Measurements from ENCODE around the gene SCO1. TPM values are rescaled to one million over a fixed set of nuclear protein-coding genes. Genes with fewer than 3 reads are reported as not detected.

The SCO1 gene
- total RNA-seq, 1 donor from 2014 or later, result 27.4 TPM

DNA sequence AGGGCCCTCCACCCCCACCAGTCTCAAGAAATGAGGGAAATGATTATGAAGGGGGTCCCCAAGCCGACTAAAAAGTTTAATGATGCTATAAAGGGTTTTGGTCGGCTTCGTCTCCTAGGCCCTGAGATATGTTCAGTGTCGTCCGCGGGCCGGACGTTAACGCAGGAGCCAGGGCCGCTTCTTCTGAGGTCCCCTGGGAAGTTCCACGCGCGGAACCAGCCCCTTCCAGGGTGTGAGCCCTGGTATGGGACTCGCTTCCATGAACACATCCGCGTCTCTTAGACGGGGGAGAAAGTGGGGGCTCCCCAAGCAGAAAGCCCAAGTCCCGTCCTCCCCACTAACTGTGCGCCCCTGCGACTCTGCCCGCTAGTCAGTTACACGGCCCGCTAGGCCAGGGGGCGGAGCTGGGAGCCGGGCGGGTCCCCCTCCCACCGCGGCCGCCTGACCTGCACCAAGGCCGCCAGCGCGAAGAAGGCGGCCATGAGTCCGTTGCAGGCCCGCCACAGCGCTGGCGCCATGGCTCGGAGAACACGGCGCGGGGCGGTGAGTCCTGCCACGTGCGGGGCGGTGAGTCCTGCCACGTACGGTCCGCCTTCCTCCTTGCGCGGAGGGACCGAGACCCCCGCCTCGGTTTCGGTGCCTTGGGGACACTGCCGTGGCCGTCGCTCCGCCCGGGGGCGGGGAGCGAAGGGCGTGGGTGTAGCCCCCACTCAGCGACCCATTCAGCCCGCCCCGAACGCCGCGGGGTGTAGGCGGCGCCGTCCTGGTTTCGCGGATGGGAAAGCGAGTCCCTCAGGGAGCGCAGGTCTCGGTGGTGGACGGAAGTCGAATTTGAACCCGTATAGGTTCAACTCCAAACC lies 32.2 kb upstream of the SCO1 start, which contains the start of gene TMEM220:
TMEM220 (minus strand) TSS at position 690 of the 860 bp plus-strand sequence; CDS start at position 518, 172 bp downstream.
- peak; percentile 91 for DNase-seq (ENCODE audit: extremely low spot score, unreplicated experiment)

DNA sequence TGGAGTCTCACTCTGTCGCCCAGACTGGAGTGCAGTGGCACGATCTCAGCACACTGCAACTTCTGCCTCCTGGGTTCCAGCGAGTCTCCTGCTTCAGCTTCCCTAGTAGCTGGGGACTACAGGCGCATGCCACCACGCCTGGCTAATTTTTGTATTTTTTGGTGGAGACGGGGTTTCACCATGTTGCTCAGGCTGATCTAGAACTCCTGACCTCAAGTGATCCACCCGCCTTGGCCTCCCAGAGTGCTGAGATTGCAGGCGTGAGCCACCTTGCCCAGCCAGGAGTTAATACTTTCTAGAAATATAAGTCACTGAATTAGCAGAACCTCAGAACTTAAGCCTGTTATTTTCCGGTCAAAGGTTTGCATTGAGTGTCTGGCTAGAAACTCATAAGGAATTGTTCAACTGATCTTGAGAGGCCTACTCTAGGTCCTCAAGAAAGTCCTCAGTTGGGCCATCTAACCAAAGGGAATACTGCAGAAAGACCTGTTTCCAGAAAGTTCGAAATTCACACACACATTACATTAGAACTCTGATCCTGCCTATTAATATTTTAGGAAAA lies 31.1 kb upstream of the SCO1 start:
- Mint-ChIP-seq H3K9me3 (ENCODE audit: unreplicated experiment) (no peaks in the 10 kb centered on the region), H3K4me1 (ENCODE audit: unreplicated experiment) (peaks cover 14% of the 10 kb centered on the region), H3K4me3 (ENCODE audit: unreplicated experiment) (no peak overlapping the region), H3K36me3 (ENCODE audit: unreplicated experiment) (peaks cover 3% of the 10 kb centered on the region), H3K27me3 (ENCODE audit: unreplicated experiment) (peaks cover 2% of the 10 kb centered on the region), H3K27ac (ENCODE audit: unreplicated experiment) (peak overlapping the region; percentile 81)
- TF ChIP-seq, protein P1, sequence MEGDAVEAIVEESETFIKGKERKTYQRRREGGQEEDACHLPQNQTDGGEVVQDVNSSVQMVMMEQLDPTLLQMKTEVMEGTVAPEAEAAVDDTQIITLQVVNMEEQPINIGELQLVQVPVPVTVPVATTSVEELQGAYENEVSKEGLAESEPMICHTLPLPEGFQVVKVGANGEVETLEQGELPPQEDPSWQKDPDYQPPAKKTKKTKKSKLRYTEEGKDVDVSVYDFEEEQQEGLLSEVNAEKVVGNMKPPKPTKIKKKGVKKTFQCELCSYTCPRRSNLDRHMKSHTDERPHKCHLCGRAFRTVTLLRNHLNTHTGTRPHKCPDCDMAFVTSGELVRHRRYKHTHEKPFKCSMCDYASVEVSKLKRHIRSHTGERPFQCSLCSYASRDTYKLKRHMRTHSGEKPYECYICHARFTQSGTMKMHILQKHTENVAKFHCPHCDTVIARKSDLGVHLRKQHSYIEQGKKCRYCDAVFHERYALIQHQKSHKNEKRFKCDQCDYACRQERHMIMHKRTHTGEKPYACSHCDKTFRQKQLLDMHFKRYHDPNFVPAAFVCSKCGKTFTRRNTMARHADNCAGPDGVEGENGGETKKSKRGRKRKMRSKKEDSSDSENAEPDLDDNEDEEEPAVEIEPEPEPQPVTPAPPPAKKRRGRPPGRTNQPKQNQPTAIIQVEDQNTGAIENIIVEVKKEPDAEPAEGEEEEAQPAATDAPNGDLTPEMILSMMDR (IDR thresholded peaks at IDR 0.05), result no peak
- DNase-seq (ENCODE audit: extremely low spot score, unreplicated experiment), result no peak

More for the DNA sequence above, 32.2 kb upstream of the SCO1 start, which contains the start of gene TMEM220:
- Mint-ChIP-seq H3K9me3 (ENCODE audit: unreplicated experiment) (no peaks in the 10 kb centered on the region), H3K4me1 (ENCODE audit: unreplicated experiment) (peaks cover 14% of the 10 kb centered on the region), H3K27me3 (ENCODE audit: unreplicated experiment) (peaks cover 2% of the 10 kb centered on the region), H3K4me3 (ENCODE audit: unreplicated experiment) (peak within 1 kb of the TSS; percentile 90), H3K27ac (ENCODE audit: unreplicated experiment) (peak within 1 kb of the TSS; percentile 96), H3K36me3 (ENCODE audit: unreplicated experiment) (no peaks in the 10 kb centered on the region)
- TF ChIP-seq, protein P1 (IDR thresholded peaks at IDR 0.05), result no peak

- Mint-ChIP-seq H3K4me3 (ENCODE audit: unreplicated experiment) (no peak overlapping the region), H3K9me3 (ENCODE audit: unreplicated experiment) (no peaks in the 10 kb centered on the region), H3K4me1 (ENCODE audit: unreplicated experiment) (peaks cover 14% of the 10 kb centered on the region), H3K27ac (ENCODE audit: unreplicated experiment) (no peak overlapping the region), H3K27me3 (ENCODE audit: unreplicated experiment) (no peaks in the 10 kb centered on the region), H3K36me3 (ENCODE audit: unreplicated experiment) (peaks cover 5% of the 10 kb centered on the region)
- TF ChIP-seq, protein P1 (IDR thresholded peaks at IDR 0.05), result no peak
- DNase-seq (ENCODE audit: extremely low spot score, unreplicated experiment), result no peak
These were observed 29.9 kb upstream of the SCO1 start for GRCh38 chr17:10727192-10727591.

- Mint-ChIP-seq H3K4me1 (ENCODE audit: unreplicated experiment) (peaks cover 13% of the 10 kb centered on the region), H3K27me3 (ENCODE audit: unreplicated experiment) (no peaks in the 10 kb centered on the region), H3K4me3 (ENCODE audit: unreplicated experiment) (no peak overlapping the region), H3K9me3 (ENCODE audit: unreplicated experiment) (no peaks in the 10 kb centered on the region), H3K36me3 (ENCODE audit: unreplicated experiment) (peaks cover 5% of the 10 kb centered on the region), H3K27ac (ENCODE audit: unreplicated experiment) (no peak overlapping the region)
- TF ChIP-seq, protein P1 (IDR thresholded peaks at IDR 0.05), result no peak
- DNase-seq (ENCODE audit: extremely low spot score, unreplicated experiment), result no peak
These were observed 28.9 kb upstream of the SCO1 start for GRCh38 chr17:10726196-10726595.

GRCh38 chr17:10725262-10725661 lies 27.9 kb upstream of the SCO1 start:
- no peak overlapping the region for H3K27ac Mint-ChIP-seq (ENCODE audit: unreplicated experiment)
- TF ChIP-seq, protein P1 (IDR thresholded peaks at IDR 0.05), result no peak

More at GRCh38 chr17:10725262-10725661, 27.9 kb upstream of the SCO1 start:
- Mint-ChIP-seq H3K4me3 (ENCODE audit: unreplicated experiment) (no peak overlapping the region), H3K36me3 (ENCODE audit: unreplicated experiment) (peaks cover 5% of the 10 kb centered on the region), H3K4me1 (ENCODE audit: unreplicated experiment) (peaks cover 5% of the 10 kb centered on the region), H3K27me3 (ENCODE audit: unreplicated experiment) (no peaks in the 10 kb centered on the region), H3K9me3 (ENCODE audit: unreplicated experiment) (no peaks in the 10 kb centered on the region)
- no peak for DNase-seq (ENCODE audit: extremely low spot score, unreplicated experiment)
